SK-N-MC (cell line): ENCODE results near the gene NSD1.

ENCODE experiments used
- EZH2 ChIP-seq: fragments of 200-600 bp; sonication (generic); IDR thresholded peaks from one replicate; pipeline ENCODE4 v1.6.1; 2017; ENCODE audit warnings: antibody characterized with exemption
- POLR2AphosphoS5 ChIP-seq: IDR thresholded peaks from 2 replicates; pipeline ENCODE4 v1.6.1; 2012; ENCODE audit warnings: mild to moderate bottlenecking, low read depth, low read length, borderline replicate concordance

- TF ChIP-seq EZH2 (no peak), POLR2AphosphoS5 (no peak)
These were observed 29.9 kb upstream of the NSD1 start for GRCh38 chr5:177103523-177104253.
